RWPE2 (cell line): ENCODE results near the gene CIB4.

Experiments
- ATAC-seq: fragments of 200-7000 bp; cut with Tn5 transposase; 3 replicates; pipeline ENCODE4 v1.9.1; 2021; ENCODE audit warnings: low read depth
- DNase-seq: peaks from one replicate; pipeline ENCODE4 v3.0.0-alpha.2; 2020; ENCODE audit warnings: low spot score
- H3K27ac ChIP-seq: fragments of 450-650 bp; 2 replicates; pipeline ENCODE4 v1.5.1; 2017; ENCODE audit warnings: mild to moderate bottlenecking; ENCODE audit not compliant: poor library complexity, severe bottlenecking
- H3K27me3 ChIP-seq: fragments of 250-450 bp; sonication (Bioruptor Pico); 2 replicates; pipeline ENCODE4 v1.5.1; 2021; ENCODE audit warnings: mild to moderate bottlenecking, moderate library complexity; ENCODE audit not compliant: insufficient read depth, poor library complexity, severe bottlenecking
- H3K36me3 ChIP-seq: fragments of 250-450 bp; sonication (Bioruptor Pico); 2 replicates; pipeline ENCODE4 v1.5.1; 2020; ENCODE audit warnings: low read depth, mild to moderate bottlenecking, moderate library complexity
- H3K4me1 ChIP-seq: fragments of 250-450 bp; sonication (Bioruptor Pico); 2 replicates; pipeline ENCODE4 v1.5.1; 2021; ENCODE audit warnings: mild to moderate bottlenecking, moderate library complexity; ENCODE audit not compliant: insufficient read depth, poor library complexity, severe bottlenecking
- H3K4me3 ChIP-seq: fragments of 250-450 bp; sonication (Bioruptor Pico); 2 replicates; pipeline ENCODE4 v1.5.1; 2021; ENCODE audit warnings: mild to moderate bottlenecking, moderate library complexity; ENCODE audit not compliant: severe bottlenecking
- H3K9me3 ChIP-seq: fragments of 250-450 bp; sonication (Bioruptor Pico); 2 replicates; pipeline ENCODE4 v1.5.1; 2021; ENCODE audit warnings: mild to moderate bottlenecking, moderate library complexity; ENCODE audit not compliant: severe bottlenecking
- TF ChIP-seq, protein P1 (sequence below): fragments of 450-650 bp; IDR thresholded peaks from one replicate; pipeline ENCODE4 v1.5.1; 2017; ENCODE audit warnings: mild to moderate bottlenecking, moderate library complexity; ENCODE audit not compliant: poor library complexity, severe bottlenecking

The CIB4 gene

DNA sequence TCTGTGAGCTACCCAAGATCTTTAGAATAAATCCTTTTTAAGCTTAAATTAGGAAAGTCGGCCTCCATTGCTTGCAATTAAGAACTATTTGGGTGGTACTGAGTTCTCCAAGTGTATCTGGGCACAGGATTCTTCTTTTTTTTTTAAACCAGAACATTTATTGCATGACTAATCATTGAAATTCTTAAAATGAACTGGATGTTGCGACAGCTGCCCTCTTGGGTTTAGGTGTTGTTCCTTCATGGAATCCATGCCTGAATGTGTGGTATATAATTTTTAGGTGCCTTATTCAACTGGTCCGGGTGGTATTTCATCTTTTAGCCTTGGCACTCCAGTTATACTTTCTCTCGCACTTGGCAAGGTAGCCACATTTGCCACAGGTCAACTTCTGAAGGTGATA is 36.9 kb upstream of the CIB4 start:
- Histone ChIP-seq H3K9me3 (no peaks in the 10 kb centered on the region), H3K36me3 (no peaks in the 10 kb centered on the region), H3K27ac (no peak overlapping the region), H3K4me3 (no peak overlapping the region), H3K27me3 (no peaks in the 10 kb centered on the region), H3K4me1 (no peaks in the 10 kb centered on the region)
- ATAC-seq, result no peak
- TF ChIP-seq, protein P1, sequence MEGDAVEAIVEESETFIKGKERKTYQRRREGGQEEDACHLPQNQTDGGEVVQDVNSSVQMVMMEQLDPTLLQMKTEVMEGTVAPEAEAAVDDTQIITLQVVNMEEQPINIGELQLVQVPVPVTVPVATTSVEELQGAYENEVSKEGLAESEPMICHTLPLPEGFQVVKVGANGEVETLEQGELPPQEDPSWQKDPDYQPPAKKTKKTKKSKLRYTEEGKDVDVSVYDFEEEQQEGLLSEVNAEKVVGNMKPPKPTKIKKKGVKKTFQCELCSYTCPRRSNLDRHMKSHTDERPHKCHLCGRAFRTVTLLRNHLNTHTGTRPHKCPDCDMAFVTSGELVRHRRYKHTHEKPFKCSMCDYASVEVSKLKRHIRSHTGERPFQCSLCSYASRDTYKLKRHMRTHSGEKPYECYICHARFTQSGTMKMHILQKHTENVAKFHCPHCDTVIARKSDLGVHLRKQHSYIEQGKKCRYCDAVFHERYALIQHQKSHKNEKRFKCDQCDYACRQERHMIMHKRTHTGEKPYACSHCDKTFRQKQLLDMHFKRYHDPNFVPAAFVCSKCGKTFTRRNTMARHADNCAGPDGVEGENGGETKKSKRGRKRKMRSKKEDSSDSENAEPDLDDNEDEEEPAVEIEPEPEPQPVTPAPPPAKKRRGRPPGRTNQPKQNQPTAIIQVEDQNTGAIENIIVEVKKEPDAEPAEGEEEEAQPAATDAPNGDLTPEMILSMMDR, result no peak
- no peak for DNase-seq

- no peak overlapping the region for H3K27ac ChIP-seq
- ATAC-seq (no peak), DNase-seq (no peak)
- H3K9me3 ChIP-seq, result no peaks in the 10 kb centered on the region
- no peaks in the 10 kb centered on the region for H3K27me3 ChIP-seq
- no peak overlapping the region for H3K4me3 ChIP-seq
- TF ChIP-seq, protein P1, result no peak
- H3K36me3 ChIP-seq, result no peaks in the 10 kb centered on the region
- H3K4me1 ChIP-seq, result no peaks in the 10 kb centered on the region
These were observed 34.6 kb upstream of the CIB4 start for GRCh38 chr2:26675651-26676255.

- H3K4me3 ChIP-seq, result no peak overlapping the region
- TF ChIP-seq, protein P1, result no peak
- ATAC-seq (no peak), DNase-seq (no peak)
- no peaks in the 10 kb centered on the region for H3K27me3 ChIP-seq
- H3K9me3 ChIP-seq, result no peaks in the 10 kb centered on the region
- no peaks in the 10 kb centered on the region for H3K4me1 ChIP-seq
- no peaks in the 10 kb centered on the region for H3K36me3 ChIP-seq
- H3K27ac ChIP-seq, result no peak overlapping the region
These were observed 33.6 kb upstream of the CIB4 start for GRCh38 chr2:26674771-26675170.

GRCh38 chr2:26674002-26674751 is 33.0 kb upstream of the CIB4 start:
- DNase-seq (no peak), ATAC-seq (no peak)
- no peaks in the 10 kb centered on the region for H3K9me3 ChIP-seq
- H3K27ac ChIP-seq, result no peak overlapping the region
- H3K27me3 ChIP-seq, result no peaks in the 10 kb centered on the region
- TF ChIP-seq, protein P1, result no peak
- no peak overlapping the region for H3K4me3 ChIP-seq
- H3K4me1 ChIP-seq, result no peaks in the 10 kb centered on the region
- H3K36me3 ChIP-seq, result no peaks in the 10 kb centered on the region
